GM23338 (cell line): ENCODE results near the gene BIRC7. TPM values are rescaled to one million over a fixed set of nuclear protein-coding genes. Genes with fewer than 3 reads are reported as not detected.

Source experiments
- ATAC-seq: fragments of 200-7000 bp; cut with Tn5 transposase; 3 replicates; pipeline ENCODE4 v1.9.1; 2020
- DNase-seq: peaks from one replicate; pipeline ENCODE4 v3.0.0-alpha.2; 2015; ENCODE audit warnings: low spot score
- H2AFZ ChIP-seq: fragments of 200-600 bp; sonication (generic); 2 replicates; pipeline ENCODE4 v1.8.0; 2016; ENCODE audit warnings: antibody characterized with exemption, mild to moderate bottlenecking, moderate library complexity
- H3F3A ChIP-seq: fragments of 200-600 bp; sonication (generic); replicated peaks from 2 replicates; pipeline ENCODE4 v1.8.0; 2017; ENCODE audit warnings: antibody characterized with exemption, mixed run types, low read depth
- H3K27ac ChIP-seq: fragments of 200-600 bp; sonication (generic); 2 replicates; pipeline ENCODE4 v1.6.1; 2016; ENCODE audit warnings: low read depth
- H3K27me3 ChIP-seq: fragments of 200-600 bp; sonication (generic); 2 replicates; pipeline ENCODE4 v1.8.0; 2016; ENCODE audit warnings: mild to moderate bottlenecking, mixed run types, moderate library complexity; ENCODE audit not compliant: insufficient read depth
- H3K36me3 ChIP-seq: fragments of 200-600 bp; sonication (generic); 2 replicates; pipeline ENCODE4 v1.8.0; 2016; ENCODE audit warnings: mild to moderate bottlenecking; ENCODE audit not compliant: insufficient read depth
- H3K4me1 ChIP-seq: fragments of 200-600 bp; sonication (generic); 2 replicates; pipeline ENCODE4 v1.8.0; 2016; ENCODE audit warnings: mild to moderate bottlenecking, moderate library complexity; ENCODE audit not compliant: insufficient read depth
- H3K4me2 ChIP-seq: fragments of 200-600 bp; sonication (generic); 2 replicates; pipeline ENCODE4 v1.7.1; 2017; ENCODE audit warnings: mixed run types
- H3K4me3 ChIP-seq: fragments of 200-600 bp; sonication (generic); 2 replicates; pipeline ENCODE4 v1.6.1; 2016; ENCODE audit warnings: mixed run types
- H3K79me2 ChIP-seq: fragments of 200-600 bp; sonication (generic); replicated peaks from 2 replicates; pipeline ENCODE4 v1.8.0; 2017; ENCODE audit warnings: mild to moderate bottlenecking; ENCODE audit not compliant: insufficient read depth
- H3K9me2 ChIP-seq: fragments of 200-600 bp; sonication (generic); 2 replicates; pipeline ENCODE4 v1.8.0; 2017; ENCODE audit not compliant: insufficient read depth
- H4K20me1 ChIP-seq: fragments of 200-600 bp; sonication (generic); replicated peaks from 2 replicates; pipeline ENCODE4 v1.8.0; 2017; ENCODE audit warnings: mild to moderate bottlenecking; ENCODE audit not compliant: insufficient read depth
- H3K27ac Mint-ChIP-seq: 2 replicates; pipeline ENCODE4 v1.8.0; 2020; ENCODE audit warnings: inconsistent platforms, mild to moderate bottlenecking, moderate library complexity, mixed read lengths
- H3K27me3 Mint-ChIP-seq: 3 replicates; pipeline ENCODE4 v1.8.0; 2022; ENCODE audit warnings: low read depth, mild to moderate bottlenecking, moderate library complexity, mixed read lengths, inconsistent platforms; ENCODE audit not compliant: insufficient read depth, poor library complexity
- H3K36me3 Mint-ChIP-seq: 3 replicates; pipeline ENCODE4 v1.8.0; 2021; ENCODE audit warnings: low read depth, mild to moderate bottlenecking, inconsistent platforms, moderate library complexity, mixed read lengths
- H3K4me1 Mint-ChIP-seq: 3 replicates; pipeline ENCODE4 v1.8.0; 2020; ENCODE audit warnings: mild to moderate bottlenecking, inconsistent platforms, mixed read lengths
- H3K4me3 Mint-ChIP-seq: 3 replicates; pipeline ENCODE4 v1.8.0; 2021; ENCODE audit warnings: moderate library complexity, mild to moderate bottlenecking, inconsistent platforms, mixed read lengths
- H3K9me3 Mint-ChIP-seq: 3 replicates; pipeline ENCODE4 v1.8.0; 2020; ENCODE audit warnings: moderate library complexity, mild to moderate bottlenecking, inconsistent platforms, mixed read lengths
- CTCF ChIP-seq, 2 experiments: fragments of 200-600 bp in 1 of 2; sonication (generic) in 1 of 2; conservative IDR thresholded peaks; 2 replicates each; pipeline versions ENCODE4 v1.5.1 to v1.6.1; 2016 to 2017; ENCODE audit warnings: antibody characterized with exemption in 2 of 2, low read depth in 2 of 2, mild to moderate bottlenecking in 2 of 2, moderate library complexity in 1 of 2
- NANOG ChIP-seq: IDR thresholded peaks from 2 replicates; pipeline ENCODE4 v1.6.1; 2016; ENCODE audit warnings: antibody characterized with exemption, borderline replicate concordance
- polyA plus RNA-seq: library from polyadenylated mRNA; unstranded; fragments of >200 nt; fragmentation: Nextera tagmentation; extraction: Ambion mirVana; gene quantifications from 2 replicates; pipeline ENCODE4 v1.2.1, GENCODE V29; 2016
- total RNA-seq: library from RNA; depleted of rRNA; stranded (reverse); fragments of >200 nt; shearing (Covaris generic); gene quantifications from 2 replicates; pipeline ENCODE4 v1.2.3, GENCODE V29; 2014
- TF ChIP-seq, protein P1 (sequence below): fragments of 250-450 bp; sonication (Bioruptor Pico); IDR thresholded peaks from 2 replicates; pipeline ENCODE4 v1.5.0; 2020; ENCODE audit warnings: mild to moderate bottlenecking, moderate library complexity

BIRC7 gene
- total and polyA plus RNA-seq, 2 experiments from 2014 or later: 0.16 to 0.24 TPM

DNA sequence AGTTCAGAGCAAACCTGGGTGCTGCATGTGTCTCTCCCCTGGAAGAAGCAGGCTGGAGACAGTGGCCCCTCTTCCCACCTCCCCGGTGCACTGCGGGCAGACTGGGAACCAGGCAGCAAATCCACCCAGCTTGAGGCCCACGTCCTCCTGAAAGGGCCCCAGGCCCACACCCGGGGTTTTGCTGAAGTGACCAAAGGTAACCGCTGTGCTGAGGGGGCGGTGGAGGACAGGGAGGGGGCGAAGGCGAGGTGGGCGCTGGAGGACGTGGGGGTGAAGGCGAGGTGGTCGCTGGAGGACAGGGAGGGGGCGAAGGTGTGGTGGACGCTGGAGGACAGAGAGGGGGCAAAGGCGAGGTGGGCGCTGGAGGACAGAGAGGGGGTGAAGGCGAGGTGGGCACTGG lies 1.8 kb upstream of the BIRC7 start (continued):
- TF ChIP-seq, protein P1, sequence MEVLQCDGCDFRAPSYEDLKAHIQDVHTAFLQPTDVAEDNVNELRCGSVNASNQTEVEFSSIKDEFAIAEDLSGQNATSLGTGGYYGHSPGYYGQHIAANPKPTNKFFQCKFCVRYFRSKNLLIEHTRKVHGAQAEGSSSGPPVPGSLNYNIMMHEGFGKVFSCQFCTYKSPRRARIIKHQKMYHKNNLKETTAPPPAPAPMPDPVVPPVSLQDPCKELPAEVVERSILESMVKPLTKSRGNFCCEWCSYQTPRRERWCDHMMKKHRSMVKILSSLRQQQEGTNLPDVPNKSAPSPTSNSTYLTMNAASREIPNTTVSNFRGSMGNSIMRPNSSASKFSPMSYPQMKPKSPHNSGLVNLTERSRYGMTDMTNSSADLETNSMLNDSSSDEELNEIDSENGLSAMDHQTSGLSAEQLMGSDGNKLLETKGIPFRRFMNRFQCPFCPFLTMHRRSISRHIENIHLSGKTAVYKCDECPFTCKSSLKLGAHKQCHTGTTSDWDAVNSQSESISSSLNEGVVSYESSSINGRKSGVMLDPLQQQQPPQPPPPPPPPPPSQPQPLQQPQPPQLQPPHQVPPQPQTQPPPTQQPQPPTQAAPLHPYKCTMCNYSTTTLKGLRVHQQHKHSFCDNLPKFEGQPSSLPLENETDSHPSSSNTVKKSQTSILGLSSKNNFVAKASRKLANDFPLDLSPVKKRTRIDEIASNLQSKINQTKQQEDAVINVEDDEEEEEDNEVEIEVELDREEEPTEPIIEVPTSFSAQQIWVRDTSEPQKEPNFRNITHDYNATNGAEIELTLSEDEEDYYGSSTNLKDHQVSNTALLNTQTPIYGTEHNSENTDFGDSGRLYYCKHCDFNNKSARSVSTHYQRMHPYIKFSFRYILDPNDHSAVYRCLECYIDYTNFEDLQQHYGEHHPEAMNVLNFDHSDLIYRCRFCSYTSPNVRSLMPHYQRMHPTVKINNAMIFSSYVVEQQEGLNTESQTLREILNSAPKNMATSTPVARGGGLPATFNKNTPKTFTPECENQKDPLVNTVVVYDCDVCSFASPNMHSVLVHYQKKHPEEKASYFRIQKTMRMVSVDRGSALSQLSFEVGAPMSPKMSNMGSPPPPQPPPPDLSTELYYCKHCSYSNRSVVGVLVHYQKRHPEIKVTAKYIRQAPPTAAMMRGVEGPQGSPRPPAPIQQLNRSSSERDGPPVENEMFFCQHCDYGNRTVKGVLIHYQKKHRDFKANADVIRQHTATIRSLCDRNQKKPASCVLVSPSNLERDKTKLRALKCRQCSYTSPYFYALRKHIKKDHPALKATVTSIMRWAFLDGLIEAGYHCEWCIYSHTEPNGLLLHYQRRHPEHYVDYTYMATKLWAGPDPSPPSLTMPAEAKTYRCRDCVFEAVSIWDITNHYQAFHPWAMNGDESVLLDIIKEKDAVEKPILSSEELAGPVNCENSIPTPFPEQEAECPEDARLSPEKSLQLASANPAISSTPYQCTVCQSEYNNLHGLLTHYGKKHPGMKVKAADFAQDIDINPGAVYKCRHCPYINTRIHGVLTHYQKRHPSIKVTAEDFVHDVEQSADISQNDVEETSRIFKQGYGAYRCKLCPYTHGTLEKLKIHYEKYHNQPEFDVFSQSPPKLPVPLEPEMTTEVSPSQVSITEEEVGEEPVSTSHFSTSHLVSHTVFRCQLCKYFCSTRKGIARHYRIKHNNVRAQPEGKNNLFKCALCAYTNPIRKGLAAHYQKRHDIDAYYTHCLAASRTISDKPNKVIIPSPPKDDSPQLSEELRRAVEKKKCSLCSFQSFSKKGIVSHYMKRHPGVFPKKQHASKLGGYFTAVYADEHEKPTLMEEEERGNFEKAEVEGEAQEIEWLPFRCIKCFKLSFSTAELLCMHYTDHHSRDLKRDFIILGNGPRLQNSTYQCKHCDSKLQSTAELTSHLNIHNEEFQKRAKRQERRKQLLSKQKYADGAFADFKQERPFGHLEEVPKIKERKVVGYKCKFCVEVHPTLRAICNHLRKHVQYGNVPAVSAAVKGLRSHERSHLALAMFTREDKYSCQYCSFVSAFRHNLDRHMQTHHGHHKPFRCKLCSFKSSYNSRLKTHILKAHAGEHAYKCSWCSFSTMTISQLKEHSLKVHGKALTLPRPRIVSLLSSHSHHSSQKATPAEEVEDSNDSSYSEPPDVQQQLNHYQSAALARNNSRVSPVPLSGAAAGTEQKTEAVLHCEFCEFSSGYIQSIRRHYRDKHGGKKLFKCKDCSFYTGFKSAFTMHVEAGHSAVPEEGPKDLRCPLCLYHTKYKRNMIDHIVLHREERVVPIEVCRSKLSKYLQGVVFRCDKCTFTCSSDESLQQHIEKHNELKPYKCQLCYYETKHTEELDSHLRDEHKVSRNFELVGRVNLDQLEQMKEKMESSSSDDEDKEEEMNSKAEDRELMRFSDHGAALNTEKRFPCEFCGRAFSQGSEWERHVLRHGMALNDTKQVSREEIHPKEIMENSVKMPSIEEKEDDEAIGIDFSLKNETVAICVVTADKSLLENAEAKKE: no peak

- H3K79me2 ChIP-seq: no peaks in the 10 kb centered on the region
- H3K36me3 ChIP-seq: no peaks in the 10 kb centered on the region
- peak overlapping the region; percentile 81; the same call in 1 of the 2 replicates for H2AFZ ChIP-seq
- Mint-ChIP-seq H3K9me3 (no peaks in the 10 kb centered on the region; the same call in 2 of the 3 replicates), H3K27me3 (peaks cover 23% of the 10 kb centered on the region), H3K4me3 (peak overlapping the region; percentile 44; the same call in 2 of the 3 replicates), H3K36me3 (no peaks in the 10 kb centered on the region), H3K4me1 (peaks cover 31% of the 10 kb centered on the region), H3K27ac (no peak overlapping the region)
- H3K9me2 ChIP-seq: no peaks in the 10 kb centered on the region
- TF ChIP-seq CTCF (conservative IDR thresholded peaks at IDR 0.05; ENCODE audit: low read depth in 2 of 2) (peak; percentile 51 to 53), NANOG (no peak)
- peaks cover 6% of the 10 kb centered on the region; the same call in 1 of the 2 replicates for H3F3A ChIP-seq
- H3K4me1 ChIP-seq: peaks cover 20% of the 10 kb centered on the region
- H3K27ac ChIP-seq: no peak overlapping the region
- peak overlapping the region; percentile 35; the same call in 1 of the 2 replicates for H3K4me3 ChIP-seq
- H3K4me2 ChIP-seq: peak overlapping the region; percentile 71
- H4K20me1 ChIP-seq: no peaks in the 10 kb centered on the region
- 0 out of 2 replicates have a peak, but pooled peaks cover 3% of the 10 kb centered on the region for H3K27me3 ChIP-seq
- DNase-seq (peak; percentile 90), ATAC-seq (peak; percentile 78)
Observed at GRCh38 chr20:63234693-63235398, 859 bp upstream of the BIRC7 start.
